IMR-90 (cell line): ENCODE data around the gene MSANTD1. TPM values are rescaled to one million over a fixed set of nuclear protein-coding genes. Genes with fewer than 3 reads are reported as not detected.

Experiments
- ATAC-seq: fragments of 200-7000 bp; cut with Tn5 transposase; 2 replicates; pipeline ENCODE4 v1.9.1; 2020; ENCODE audit warnings: low read depth, mild to moderate bottlenecking, moderate library complexity
- BruUV-seq: library from RNA; stranded (reverse); fragments of 400-500 nt; replicated peaks from 2 replicates; lab custom pipeline; 2021; lab: Mats Ljungman, UMichigan
- CTCF ChIA-PET: fragments of 300-600 bp; formaldehyde crosslinking; extraction: SDS; loops from one replicate; lab custom pipeline; 2021; ENCODE audit warnings: antibody characterized with exemption; lab: Yijun Ruan, JAX
- POLR2A ChIA-PET: fragments of 300-600 bp; sonication (Branson Sonifier 250); formaldehyde crosslinking; loops from one replicate; lab custom pipeline; 2022; ENCODE audit warnings: antibody characterized with exemption; ENCODE audit not compliant: unreplicated experiment; lab: Charles Lee
- DNase-seq: peaks from one replicate; pipeline ENCODE4 v3.0.0; 2013
- H2AFZ ChIP-seq: replicated peaks from 2 replicates; pipeline ENCODE3; 2013; ENCODE audit warnings: low read length, mild to moderate bottlenecking; ENCODE audit not compliant: poor library complexity
- H2AK5ac ChIP-seq: 2 replicates; pipeline ENCODE4 v1.6.1; 2013; ENCODE audit warnings: low read depth, low read length, inconsistent platforms
- H2AK9ac ChIP-seq: replicated peaks from 2 replicates; pipeline ENCODE3; 2013; ENCODE audit warnings: mild to moderate bottlenecking, low read depth, low read length, moderate library complexity; ENCODE audit not compliant: poor library complexity
- H2BK120ac ChIP-seq: 2 replicates; pipeline ENCODE4 v1.6.1; 2013; ENCODE audit warnings: low read depth, low read length, inconsistent platforms
- H2BK15ac ChIP-seq: 3 replicates; pipeline ENCODE4 v1.6.1; 2013; ENCODE audit warnings: low read depth, low read length, inconsistent platforms
- H2BK20ac ChIP-seq: 2 replicates; pipeline ENCODE4 v1.6.1; 2013; ENCODE audit warnings: low read depth, mild to moderate bottlenecking, inconsistent platforms, low read length, moderate library complexity
- H2BK5ac ChIP-seq: 2 replicates; pipeline ENCODE4 v1.6.1; 2013; ENCODE audit warnings: mild to moderate bottlenecking, low read depth, low read length, inconsistent platforms; ENCODE audit not compliant: poor library complexity, severe bottlenecking
- H3K14ac ChIP-seq: replicated peaks from 2 replicates; pipeline ENCODE4 v1.6.1; 2013; ENCODE audit warnings: low read depth, low read length, inconsistent platforms
- H3K18ac ChIP-seq: 2 replicates; pipeline ENCODE4 v1.6.1; 2013; ENCODE audit warnings: low read depth, low read length, control low read depth
- H3K23ac ChIP-seq: 2 replicates; pipeline ENCODE4 v1.6.1; 2013; ENCODE audit warnings: low read depth, low read length, inconsistent platforms
- H3K27ac ChIP-seq: 2 replicates; pipeline ENCODE4 v1.5.1; 2013; ENCODE audit warnings: mild to moderate bottlenecking, control low read depth, low read length; ENCODE audit not compliant: insufficient read depth
- H3K27me3 ChIP-seq: 2 replicates; pipeline ENCODE4 v1.6.1; 2013; ENCODE audit warnings: low read length; ENCODE audit not compliant: control insufficient read depth, insufficient read depth
- H3K36me3 ChIP-seq: 2 replicates; pipeline ENCODE4 v1.6.1; 2013; ENCODE audit warnings: low read length, mixed read lengths; ENCODE audit not compliant: control insufficient read depth, insufficient read depth
- H3K4ac ChIP-seq: 2 replicates; pipeline ENCODE4 v1.6.1; 2013; ENCODE audit warnings: low read depth, low read length, inconsistent platforms
- H3K4me1 ChIP-seq: 2 replicates; pipeline ENCODE4 v1.6.1; 2013; ENCODE audit warnings: low read length, mixed read lengths; ENCODE audit not compliant: control insufficient read depth, insufficient read depth
- H3K4me2 ChIP-seq: 2 replicates; pipeline ENCODE4 v1.6.1; 2013; ENCODE audit warnings: low read depth, mild to moderate bottlenecking, control low read depth, low read length, moderate library complexity
- H3K4me3 ChIP-seq: 2 replicates; pipeline ENCODE4 v1.5.1; 2013; ENCODE audit warnings: low read depth, mild to moderate bottlenecking, control low read depth, low read length, moderate library complexity; ENCODE audit not compliant: insufficient read depth
- H3K56ac ChIP-seq: 2 replicates; pipeline ENCODE4 v1.6.1; 2013; ENCODE audit warnings: low read length, inconsistent platforms; ENCODE audit not compliant: insufficient read depth; ENCODE audit errors: extremely low read depth
- H3K79me1 ChIP-seq, 2 experiments: 2 replicates each; pipeline ENCODE4 v1.6.1; 2013; ENCODE audit warnings: low read length in 2 of 2, inconsistent platforms in 1 of 2, low read depth in 1 of 2
- H3K9ac ChIP-seq: 2 replicates; pipeline ENCODE4 v1.6.1; 2013; ENCODE audit warnings: low read depth, low read length, control low read depth
- H3K9me1 ChIP-seq: 2 replicates; pipeline ENCODE4 v1.6.1; 2013; ENCODE audit warnings: low read length, inconsistent platforms; ENCODE audit not compliant: insufficient read depth
- H3K9me3 ChIP-seq: 2 replicates; pipeline ENCODE4 v1.6.1; 2013; ENCODE audit warnings: low read length; ENCODE audit not compliant: control insufficient read depth, insufficient read depth
- H4K20me1 ChIP-seq: 2 replicates; pipeline ENCODE4 v1.6.1; 2013; ENCODE audit warnings: low read length, inconsistent platforms; ENCODE audit not compliant: insufficient read depth
- H4K5ac ChIP-seq: 2 replicates; pipeline ENCODE4 v1.6.1; 2013; ENCODE audit warnings: mild to moderate bottlenecking, low read depth, low read length, control low read depth
- H4K8ac ChIP-seq, 2 experiments: 2 replicates each; pipeline ENCODE4 v1.6.1; 2013; ENCODE audit warnings: low read depth in 2 of 2, low read length in 2 of 2, control low read depth in 1 of 2, inconsistent platforms in 1 of 2
- H4K91ac ChIP-seq: 2 replicates; pipeline ENCODE4 v1.6.1; 2013; ENCODE audit warnings: low read depth, low read length, inconsistent platforms; ENCODE audit not compliant: insufficient read depth
- BHLHE40 ChIP-seq: fragments of 150-350 bp; IDR thresholded peaks from 2 replicates; pipeline ENCODE4 v1.6.1; 2016; ENCODE audit warnings: mild to moderate bottlenecking, low read depth, low read length
- CEBPB ChIP-seq: IDR thresholded peaks from 2 replicates; pipeline ENCODE4 v1.6.1; 2012; ENCODE audit warnings: low read depth, low read length, improper control_type of control experiment
- CHD1 ChIP-seq: IDR thresholded peaks from 2 replicates; pipeline ENCODE4 v1.6.1; 2012; ENCODE audit warnings: low read depth, low read length, improper control_type of control experiment
- FOS ChIP-seq: fragments of 150-350 bp; IDR thresholded peaks from 2 replicates; pipeline ENCODE4 v1.6.1; 2016; ENCODE audit warnings: low read depth, low read length
- MAFK ChIP-seq: IDR thresholded peaks from 2 replicates; pipeline ENCODE4 v1.6.1; 2012; ENCODE audit warnings: low read depth, low read length, improper control_type of control experiment
- MAZ ChIP-seq: IDR thresholded peaks from 2 replicates; pipeline ENCODE4 v1.6.1; 2012; ENCODE audit warnings: low read depth, mild to moderate bottlenecking, low read length, improper control_type of control experiment, moderate library complexity, borderline replicate concordance
- MXI1 ChIP-seq: IDR thresholded peaks from 2 replicates; pipeline ENCODE4 v1.6.1; 2012; ENCODE audit warnings: low read depth, mild to moderate bottlenecking, low read length, moderate library complexity, borderline replicate concordance
- NFE2L2 ChIP-seq: fragments of 150-350 bp; IDR thresholded peaks from 2 replicates; pipeline ENCODE4 v1.6.1; 2016; ENCODE audit warnings: low read depth, mild to moderate bottlenecking, low read length
- POLR2A ChIP-seq: IDR thresholded peaks from 2 replicates; pipeline ENCODE4 v1.6.1; 2012; ENCODE audit warnings: mild to moderate bottlenecking, low read depth, low read length
- RAD21 ChIP-seq: IDR thresholded peaks from 2 replicates; pipeline ENCODE4 v1.6.1; 2012; ENCODE audit warnings: low read length, improper control_type of control experiment
- RCOR1 ChIP-seq: IDR thresholded peaks from 2 replicates; pipeline ENCODE4 v1.6.1; 2012; ENCODE audit warnings: mild to moderate bottlenecking, low read length, improper control_type of control experiment; ENCODE audit not compliant: insufficient replicate concordance
- RFX5 ChIP-seq: IDR thresholded peaks from 2 replicates; pipeline ENCODE4 v1.8.0; 2012; ENCODE audit warnings: low read depth, mild to moderate bottlenecking, low read length, moderate library complexity
- SMC3 ChIP-seq: fragments of 150-350 bp; IDR thresholded peaks from 2 replicates; pipeline ENCODE4 v1.6.1; 2016; ENCODE audit warnings: low read depth, mild to moderate bottlenecking, antibody characterized with exemption, low read length, moderate library complexity
- WGBS, 2 experiments: methylation state at CpG; one replicate each; pipeline versions ENCODE4 v1.1.5 to v1.1.7; 2013; ENCODE audit warnings: missing lambda C conversion rate in 2 of 2; ENCODE audit not compliant: insufficient read length in 1 of 2; ENCODE audit errors: extremely low coverage in 2 of 2; 5-methylcytosine and 5-hydroxymethylcytosine counted together
- dilution Hi-C: fragments of 300-500 bp; cut with HindIII; formaldehyde crosslinking; loops from one replicate; pipeline ENCODE4 v1.14.3; 2018; ENCODE audit warnings: low sequenced_read_pairs; ENCODE audit not compliant: unreplicated experiment
- in situ Hi-C: fragments of 300-500 bp; cut with MboI; formaldehyde crosslinking; loops from 3 replicates; pipeline ENCODE4 v1.14.3; 2019; ENCODE audit warnings: low sequenced_read_pairs, inconsistent platforms, mixed read lengths
- intact Hi-C: fragments of 100-400 bp; cut with micrococcal nuclease; formaldehyde crosslinking; loops from 2 replicates; pipeline ENCODE4 v1.10.0; 2022
- polyA plus RNA-seq, 3 experiments: library from polyadenylated mRNA; depleted of rRNA; stranded (reverse); fragments of >200 nt; gene quantifications; 2 replicates each; pipeline ENCODE4 v1.2.3, GENCODE V29; 2012; ENCODE audit warnings: low replicate concordance in 1 of 3
- total RNA-seq: library from RNA; depleted of rRNA; stranded (reverse); fragments of >200 nt; gene quantifications from 2 replicates; pipeline ENCODE4 v1.2.3, GENCODE V29; 2012
- TF ChIP-seq, protein P1 (sequence below): conservative IDR thresholded peaks from 2 replicates; pipeline ENCODE4 v1.5.1; 2012; ENCODE audit warnings: mild to moderate bottlenecking, low read depth, low read length, improper control_type of control experiment
- TF ChIP-seq, protein P2 (sequence below): fragments of 150-350 bp; IDR thresholded peaks from 2 replicates; pipeline ENCODE4 v1.6.1; 2017; ENCODE audit warnings: mild to moderate bottlenecking, antibody characterized with exemption, low read length, low read depth
- TF ChIP-seq, protein P3 (sequence below): fragments of 150-350 bp; IDR thresholded peaks from 2 replicates; pipeline ENCODE4 v1.6.1; 2016; ENCODE audit warnings: low read depth, mild to moderate bottlenecking, low read length, moderate library complexity, borderline replicate concordance

Gene MSANTD1
- total and polyA plus RNA-seq, 2 of the 4 experiments (the other 2 are of a cell fraction) = under 0.01 to 0.07 TPM

DNA sequence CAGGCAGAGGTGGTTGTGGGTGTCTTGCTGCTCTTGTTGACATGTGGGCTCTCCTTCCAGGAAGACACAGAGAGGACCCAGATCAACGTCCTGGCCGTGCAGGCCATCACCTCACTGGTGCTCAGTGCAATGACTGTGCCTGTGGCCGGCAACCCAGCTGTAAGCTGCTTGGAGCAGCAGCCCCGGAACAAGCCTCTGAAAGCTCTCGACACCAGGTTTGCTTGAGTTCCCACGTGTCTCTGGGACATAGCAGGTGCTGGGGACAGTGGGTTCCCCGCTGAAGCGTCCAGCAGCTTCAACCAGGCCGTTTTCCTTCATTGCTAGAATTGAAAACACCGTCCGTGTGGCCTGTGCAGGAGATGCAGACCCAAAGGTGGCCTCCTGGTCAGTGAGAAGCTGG lies 25.6 kb upstream of the MSANTD1 start:
- WGBS, 2 experiments = 98% methylated on average over 7 of the region's 11 CpGs; no CpG with 5 or more reads in 1 of the 2 experiments
- TF ChIP-seq, protein P1, sequence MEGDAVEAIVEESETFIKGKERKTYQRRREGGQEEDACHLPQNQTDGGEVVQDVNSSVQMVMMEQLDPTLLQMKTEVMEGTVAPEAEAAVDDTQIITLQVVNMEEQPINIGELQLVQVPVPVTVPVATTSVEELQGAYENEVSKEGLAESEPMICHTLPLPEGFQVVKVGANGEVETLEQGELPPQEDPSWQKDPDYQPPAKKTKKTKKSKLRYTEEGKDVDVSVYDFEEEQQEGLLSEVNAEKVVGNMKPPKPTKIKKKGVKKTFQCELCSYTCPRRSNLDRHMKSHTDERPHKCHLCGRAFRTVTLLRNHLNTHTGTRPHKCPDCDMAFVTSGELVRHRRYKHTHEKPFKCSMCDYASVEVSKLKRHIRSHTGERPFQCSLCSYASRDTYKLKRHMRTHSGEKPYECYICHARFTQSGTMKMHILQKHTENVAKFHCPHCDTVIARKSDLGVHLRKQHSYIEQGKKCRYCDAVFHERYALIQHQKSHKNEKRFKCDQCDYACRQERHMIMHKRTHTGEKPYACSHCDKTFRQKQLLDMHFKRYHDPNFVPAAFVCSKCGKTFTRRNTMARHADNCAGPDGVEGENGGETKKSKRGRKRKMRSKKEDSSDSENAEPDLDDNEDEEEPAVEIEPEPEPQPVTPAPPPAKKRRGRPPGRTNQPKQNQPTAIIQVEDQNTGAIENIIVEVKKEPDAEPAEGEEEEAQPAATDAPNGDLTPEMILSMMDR = no peak
- TF ChIP-seq RCOR1 = no peak
- TF ChIP-seq MAFK = no peak
- TF ChIP-seq POLR2A = no peak
- TF ChIP-seq, protein P2, sequence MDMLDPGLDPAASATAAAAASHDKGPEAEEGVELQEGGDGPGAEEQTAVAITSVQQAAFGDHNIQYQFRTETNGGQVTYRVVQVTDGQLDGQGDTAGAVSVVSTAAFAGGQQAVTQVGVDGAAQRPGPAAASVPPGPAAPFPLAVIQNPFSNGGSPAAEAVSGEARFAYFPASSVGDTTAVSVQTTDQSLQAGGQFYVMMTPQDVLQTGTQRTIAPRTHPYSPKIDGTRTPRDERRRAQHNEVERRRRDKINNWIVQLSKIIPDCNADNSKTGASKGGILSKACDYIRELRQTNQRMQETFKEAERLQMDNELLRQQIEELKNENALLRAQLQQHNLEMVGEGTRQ = no peak
- no peak for TF ChIP-seq NFE2L2
- no peak for TF ChIP-seq MXI1
- no peak for TF ChIP-seq RAD21
- TF ChIP-seq RFX5 = no peak
- TF ChIP-seq FOS = no peak
- no peak for TF ChIP-seq CEBPB
- TF ChIP-seq, protein P3, sequence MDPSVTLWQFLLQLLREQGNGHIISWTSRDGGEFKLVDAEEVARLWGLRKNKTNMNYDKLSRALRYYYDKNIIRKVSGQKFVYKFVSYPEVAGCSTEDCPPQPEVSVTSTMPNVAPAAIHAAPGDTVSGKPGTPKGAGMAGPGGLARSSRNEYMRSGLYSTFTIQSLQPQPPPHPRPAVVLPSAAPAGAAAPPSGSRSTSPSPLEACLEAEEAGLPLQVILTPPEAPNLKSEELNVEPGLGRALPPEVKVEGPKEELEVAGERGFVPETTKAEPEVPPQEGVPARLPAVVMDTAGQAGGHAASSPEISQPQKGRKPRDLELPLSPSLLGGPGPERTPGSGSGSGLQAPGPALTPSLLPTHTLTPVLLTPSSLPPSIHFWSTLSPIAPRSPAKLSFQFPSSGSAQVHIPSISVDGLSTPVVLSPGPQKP = no peak
- no peak for TF ChIP-seq CHD1
- no peak for TF ChIP-seq SMC3
- no peak for TF ChIP-seq BHLHE40
- TF ChIP-seq MAZ = no peak
- H3K27ac ChIP-seq = no peak overlapping the region
- H3K27me3 ChIP-seq = no peaks in the 10 kb centered on the region
- ATAC-seq = no peak
- H3K9me3 ChIP-seq = no peaks in the 10 kb centered on the region
- no peak overlapping the region for H4K5ac ChIP-seq
- no peaks in the 10 kb centered on the region for H4K20me1 ChIP-seq
- no peaks in the 10 kb centered on the region for H3K9me1 ChIP-seq
- no peaks in the 10 kb centered on the region for H3K79me1 ChIP-seq
- in situ Hi-C loops = no loop called here
- H3K56ac ChIP-seq = no peak overlapping the region
- no peak overlapping the region for H3K4me3 ChIP-seq
- intact Hi-C loops = no loop called here
- CTCF ChIA-PET = no interaction called here
- no peak overlapping the region for H2BK15ac ChIP-seq
- H2AK5ac ChIP-seq = no peak overlapping the region
- H2BK5ac ChIP-seq = no peak overlapping the region
- no peak overlapping the region for H3K14ac ChIP-seq
- H3K23ac ChIP-seq = no peak overlapping the region
- H2AFZ ChIP-seq = no peak overlapping the region
- H2BK20ac ChIP-seq = no peak overlapping the region
- H2AK9ac ChIP-seq = no peak overlapping the region
- no TSS peak for BruUV-seq
- no peak for DNase-seq
- peaks cover 56% of the 10 kb centered on the region for H3K36me3 ChIP-seq
- H2BK120ac ChIP-seq = no peak overlapping the region
- no peak overlapping the region for H3K4ac ChIP-seq
- H4K91ac ChIP-seq = no peak overlapping the region
- dilution Hi-C loops = no loop called here
- no peak overlapping the region for H3K4me2 ChIP-seq
- no peak overlapping the region for H3K9ac ChIP-seq
- H3K4me1 ChIP-seq = peaks cover 3% of the 10 kb centered on the region
- H4K8ac ChIP-seq = no peak overlapping the region
- H3K18ac ChIP-seq = no peak overlapping the region
- POLR2A ChIA-PET = no interaction called here
